Endometrial microvascular endothelial cells (primary cell): ENCODE data around the gene SURF6. TPM values are rescaled to one million over a fixed set of nuclear protein-coding genes. Genes with fewer than 3 reads are reported as not detected.
"Not testable (repeated sequence)": the region's sequence is repeated elsewhere in the genome, so short reads cannot be mapped to it uniquely, and the experiment has no call there.

ENCODE experiments used
- in situ Hi-C: cut with HindIII; loops from 2 replicates; pipeline ENCODE4 v1.10.0; 2017; ENCODE audit warnings: low sequenced_read_pairs, low pct_unique_long_range_greater_than_20kb; ENCODE audit errors: inconsistent ontology term
- total RNA-seq: library from RNA; depleted of rRNA; stranded (reverse); fragments of >200 nt; gene quantifications from one replicate; pipeline ENCODE4 v1.2.3, GENCODE V29; 2015; ENCODE audit errors: inconsistent ontology term

SURF6 gene
- total RNA-seq, 1 donor from 2014 or later: 24.1 TPM

DNA sequence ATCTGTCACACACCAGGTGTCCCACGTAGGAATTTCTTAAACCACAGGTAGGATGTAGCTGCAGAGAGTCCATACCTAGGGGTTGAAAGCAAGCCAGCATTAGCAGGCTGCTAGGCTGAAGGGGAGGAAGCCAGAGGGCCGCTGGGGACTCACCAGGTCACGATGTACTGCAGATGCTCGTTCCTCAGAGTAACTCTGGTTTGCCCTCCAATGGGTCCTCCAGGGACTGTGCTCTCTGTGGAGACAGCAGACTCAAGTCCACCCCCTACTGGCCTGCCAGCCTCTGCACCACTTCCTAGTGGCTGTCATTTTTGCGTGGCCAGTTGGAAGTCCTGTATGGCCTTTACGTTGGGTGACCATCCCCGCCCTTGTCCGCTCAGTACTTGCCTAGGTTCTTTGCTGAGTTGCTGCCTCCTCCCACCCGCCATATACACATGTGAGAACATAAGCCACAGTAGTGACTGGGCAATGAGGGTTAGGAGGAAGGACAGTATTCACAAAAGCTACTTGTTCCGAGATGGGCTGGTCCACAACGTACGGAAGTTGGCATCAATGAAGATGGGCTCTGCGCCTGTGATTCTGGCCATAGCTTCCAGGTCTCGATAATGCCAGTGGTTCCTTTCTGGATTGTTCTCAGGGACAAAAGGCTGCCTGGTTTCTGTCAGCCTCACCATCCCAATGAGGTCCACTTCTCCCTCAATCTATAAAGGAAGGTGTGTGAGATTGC is 16.1 kb upstream of the SURF6 start:
- in situ Hi-C loops: no loop called here

DNA sequence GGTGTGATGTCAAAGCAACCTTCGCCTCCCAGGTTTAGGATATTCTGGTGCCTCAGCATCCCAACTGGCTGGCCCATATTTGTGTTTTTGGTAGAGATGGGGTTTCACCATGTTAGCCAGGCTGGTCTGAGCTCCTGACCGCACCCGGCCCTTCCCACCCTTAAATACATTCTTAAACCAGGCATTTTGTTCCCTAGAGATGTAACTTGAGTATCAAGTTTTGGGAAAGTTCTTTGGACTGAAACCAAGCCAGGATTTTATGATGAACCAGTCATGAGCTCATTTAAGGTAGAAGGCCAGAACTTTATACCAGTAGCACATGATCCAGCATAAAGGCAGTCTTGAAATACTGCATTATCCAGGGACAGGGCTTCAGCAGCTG is 15.5 kb upstream of the SURF6 start:
- in situ Hi-C loops: no loop called here

DNA sequence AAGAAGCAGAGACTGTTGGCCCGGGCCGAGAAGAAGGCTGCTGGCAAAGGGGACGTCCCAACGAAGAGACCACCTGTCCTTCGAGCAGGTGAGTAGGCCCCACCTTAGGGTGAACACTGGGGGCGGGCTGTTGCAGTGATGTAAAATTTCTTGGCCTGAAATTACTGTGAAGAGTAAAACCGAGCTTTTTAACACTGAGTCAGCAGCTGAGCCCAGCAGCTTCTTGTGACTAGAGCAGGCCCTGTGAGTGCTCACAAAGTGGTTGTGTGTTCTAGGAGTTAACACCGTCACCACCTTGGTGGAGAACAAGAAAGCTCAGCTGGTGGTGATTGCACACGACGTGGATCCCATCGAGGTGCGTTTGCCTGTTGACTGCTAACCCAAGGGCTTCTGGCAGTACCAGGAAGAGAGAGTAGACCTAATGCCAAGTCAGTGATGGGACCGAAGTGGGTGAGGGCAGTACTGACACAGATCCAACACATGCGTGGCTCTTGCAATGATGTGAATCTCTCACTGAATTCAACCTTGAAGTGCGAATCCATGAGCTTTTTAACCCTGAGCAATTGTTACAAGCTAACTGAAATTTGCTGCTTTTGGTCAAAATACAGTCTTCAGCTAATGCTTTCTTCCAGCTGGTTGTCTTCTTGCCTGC is 14.1 kb upstream of the SURF6 start:
- in situ Hi-C loops: no loop called here

DNA sequence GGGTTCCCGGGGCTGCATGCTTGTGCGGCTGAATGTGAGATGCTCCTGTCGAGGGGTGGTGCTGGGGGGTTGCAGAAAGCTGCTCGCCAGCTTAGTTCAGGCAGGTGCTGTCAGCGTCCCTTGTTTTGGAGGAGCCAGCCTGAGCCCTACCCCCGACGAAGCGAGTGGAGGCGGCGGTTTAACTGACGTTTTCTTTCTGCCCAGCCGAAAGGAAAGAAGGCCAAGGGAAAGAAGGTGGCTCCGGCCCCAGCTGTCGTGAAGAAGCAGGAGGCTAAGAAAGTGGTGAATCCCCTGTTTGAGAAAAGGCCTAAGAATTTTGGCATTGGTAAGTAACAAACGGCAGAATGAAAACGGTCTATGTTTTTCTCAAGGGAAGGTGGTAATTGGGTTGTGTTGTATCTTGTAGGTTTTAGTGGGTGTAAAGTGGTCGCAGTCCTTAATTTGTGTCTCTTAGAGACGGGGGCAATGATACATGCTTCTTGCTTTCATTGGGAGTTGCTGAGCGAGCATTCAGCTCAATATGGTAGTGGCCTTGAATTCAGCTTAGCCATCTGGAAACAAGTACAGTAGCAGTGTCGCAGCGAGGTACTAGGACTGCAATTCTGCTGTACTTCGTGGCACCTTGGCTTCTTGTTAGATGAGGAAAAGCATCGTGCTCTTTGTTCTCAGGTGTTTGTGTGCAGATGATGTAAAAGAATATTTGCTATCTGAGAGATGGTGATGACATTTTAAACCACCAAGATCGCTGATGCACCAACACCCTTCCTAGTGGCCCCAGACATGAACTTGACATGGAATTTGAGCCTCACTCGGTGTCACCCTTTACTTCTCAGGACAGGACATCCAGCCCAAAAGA is 13.0 kb upstream of the SURF6 start:
- in situ Hi-C loops: no loop called here

DNA sequence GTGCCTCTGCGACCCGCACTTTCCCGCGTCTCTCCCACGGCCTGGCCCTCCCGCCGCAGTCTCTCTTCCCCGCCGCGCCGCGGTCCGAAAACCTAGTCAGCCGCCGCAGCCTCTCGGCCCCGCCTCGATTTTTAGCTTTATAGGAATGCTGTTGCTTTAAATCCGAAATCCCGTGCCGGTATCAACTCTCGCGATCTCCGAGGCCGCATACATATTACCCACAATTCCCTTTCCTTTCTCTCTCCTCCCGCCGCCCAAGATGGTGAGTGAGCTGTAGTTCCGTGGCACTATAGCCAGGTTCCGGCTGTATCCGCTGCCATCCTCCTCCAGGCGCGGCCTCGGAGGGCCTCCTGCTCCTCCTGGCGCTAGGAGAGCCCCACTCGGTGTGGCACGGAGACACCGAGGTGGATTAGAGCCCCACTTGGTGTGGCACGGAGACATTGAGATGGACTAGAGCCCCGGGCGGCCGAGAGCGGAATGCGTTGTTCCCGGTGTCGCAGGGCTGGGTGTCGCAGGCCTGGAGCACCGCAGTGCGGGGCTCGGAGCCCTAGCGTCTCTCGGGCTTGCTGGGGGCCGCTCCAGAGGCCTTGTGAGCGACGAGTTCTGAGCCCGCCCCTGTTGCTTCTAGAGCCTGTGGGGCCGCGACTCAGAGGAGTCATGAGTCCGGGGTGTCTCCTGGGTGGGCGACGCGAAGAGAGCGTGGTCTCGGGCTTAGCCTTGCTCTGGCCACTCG is 12.2 kb upstream of the SURF6 start, which contains the start of the genes MED22 and RPL7A:
MED22 (minus strand) TSS at position 147 of the 733 bp plus-strand sequence. CDS start 1,469 bp downstream, outside the sequence.
RPL7A (plus strand) TSS at position 234 of the 733 bp plus-strand sequence; CDS start at position 260, 26 bp downstream.
- in situ Hi-C loops: no loop called here

DNA sequence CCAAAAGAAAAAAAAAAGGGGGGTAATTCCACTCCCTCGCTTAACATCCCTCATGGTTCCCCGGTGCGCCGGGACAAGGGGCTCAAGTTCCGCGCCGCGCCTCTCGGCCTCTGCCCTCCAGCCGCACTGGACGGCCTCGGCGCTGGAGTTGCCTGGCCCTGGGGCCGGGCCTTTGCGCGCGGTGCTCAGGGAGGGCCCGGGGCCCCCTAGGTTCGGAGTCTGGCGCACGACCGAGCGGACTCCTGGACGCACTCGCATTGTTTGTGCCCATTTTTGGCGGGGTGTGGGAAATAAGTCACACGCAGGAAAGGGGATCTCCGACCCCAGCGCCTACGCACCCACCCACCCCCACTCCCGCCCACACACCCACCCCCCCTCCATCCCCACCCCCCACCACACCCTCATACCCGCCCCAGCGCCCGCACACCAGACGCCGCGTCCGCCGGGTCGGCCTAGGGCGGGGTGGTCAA is 11.6 kb upstream of the SURF6 start:
- in situ Hi-C loops: no loop called here

DNA sequence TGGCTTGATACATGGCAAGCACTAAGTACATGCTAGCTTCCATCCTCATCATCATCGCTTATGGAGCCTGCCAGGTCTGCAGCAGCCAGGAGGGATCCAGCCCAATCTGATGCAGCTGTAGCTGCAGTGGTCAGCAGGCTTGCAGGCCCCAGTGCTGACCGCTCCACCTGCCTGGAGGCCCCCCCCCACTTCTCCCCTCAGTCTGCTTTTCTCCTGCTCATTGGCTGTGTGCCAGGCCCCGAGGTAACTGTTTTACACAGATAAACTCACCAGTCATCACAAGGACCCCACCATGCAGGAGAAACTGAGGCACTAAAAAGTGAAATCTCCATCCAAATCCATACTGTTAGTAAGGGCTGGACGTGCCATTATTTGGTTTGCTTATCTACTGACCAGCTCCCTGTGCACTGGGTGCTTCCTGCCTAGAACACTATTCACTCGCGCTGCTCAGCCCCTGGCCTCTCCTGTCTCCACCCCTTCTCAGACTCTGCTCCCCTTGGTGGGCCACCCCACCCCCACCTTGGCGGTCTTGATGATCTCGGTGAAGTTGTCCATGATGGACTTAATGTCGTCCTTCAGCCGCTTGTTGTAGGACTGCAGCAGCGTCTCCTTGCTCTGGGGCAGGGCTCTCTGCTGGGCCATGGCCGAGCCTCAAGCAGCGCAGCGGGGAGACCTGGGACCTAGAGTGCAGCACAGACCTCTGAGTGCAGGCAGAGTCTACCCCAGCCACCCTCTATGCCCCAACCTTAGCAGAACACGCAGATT is 10.2 kb upstream of the SURF6 start:
- in situ Hi-C loops: no loop called here

DNA sequence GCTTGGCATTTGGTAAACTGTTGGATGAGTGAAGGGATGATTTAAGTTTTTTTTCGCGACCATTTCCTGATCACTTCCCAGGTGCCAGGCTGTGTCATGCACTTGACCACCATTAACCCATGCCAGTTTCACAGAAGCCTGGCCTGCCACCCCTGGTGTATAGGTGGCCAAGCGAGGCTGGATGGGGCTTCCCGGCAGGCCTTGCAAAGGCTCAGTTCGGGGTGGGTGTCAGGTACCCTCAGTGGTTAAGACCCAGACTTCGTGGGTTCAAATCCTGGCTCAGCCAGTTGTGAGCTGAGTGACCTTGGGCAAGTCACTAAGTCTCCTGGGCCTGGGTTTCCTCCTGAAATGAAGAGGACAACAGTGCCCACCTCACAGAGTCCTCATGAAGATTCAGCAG is 9.6 kb upstream of the SURF6 start:
- in situ Hi-C loops: no loop called here

DNA sequence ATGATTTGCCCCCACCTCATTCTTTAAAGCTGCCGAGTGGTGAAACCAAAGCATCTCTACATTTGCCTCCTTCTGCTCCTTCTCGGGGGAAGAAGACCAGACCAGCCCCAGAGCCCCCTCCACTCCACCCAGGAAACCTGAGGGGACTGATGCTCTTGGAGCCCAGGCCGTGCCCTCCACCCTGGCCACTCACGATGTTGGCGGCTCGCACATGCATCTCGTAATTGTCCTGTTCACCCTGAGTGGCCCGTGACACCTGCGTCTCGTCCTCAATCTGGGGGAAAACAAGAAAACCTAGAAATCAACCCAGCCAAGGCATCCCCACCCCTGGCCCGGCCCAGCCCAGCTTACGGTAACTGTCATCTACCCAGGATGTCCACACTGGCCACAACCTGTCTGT is 9.0 kb upstream of the SURF6 start:
- in situ Hi-C loops: no loop called here

DNA sequence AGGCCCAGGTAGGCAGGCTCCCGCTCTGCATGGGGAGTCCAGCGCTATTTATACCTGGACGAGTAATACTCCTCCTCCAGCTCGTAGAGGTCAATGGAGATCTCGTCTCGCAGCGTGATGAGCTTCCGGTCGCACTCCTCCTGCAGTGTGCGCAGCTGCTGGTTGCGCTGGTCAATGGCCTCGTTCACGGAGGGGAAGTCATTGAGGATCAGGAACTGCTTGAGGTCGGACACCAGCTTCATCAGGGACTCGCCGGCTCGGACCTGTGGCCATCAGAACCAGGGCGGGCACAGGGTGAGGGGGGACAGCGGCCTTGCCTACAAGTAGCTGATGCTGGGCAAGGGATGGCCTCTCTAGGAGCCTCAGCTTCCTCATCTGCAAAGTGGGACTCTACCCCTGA is 8.1 kb upstream of the SURF6 start:
- in situ Hi-C loops: no loop called here

DNA sequence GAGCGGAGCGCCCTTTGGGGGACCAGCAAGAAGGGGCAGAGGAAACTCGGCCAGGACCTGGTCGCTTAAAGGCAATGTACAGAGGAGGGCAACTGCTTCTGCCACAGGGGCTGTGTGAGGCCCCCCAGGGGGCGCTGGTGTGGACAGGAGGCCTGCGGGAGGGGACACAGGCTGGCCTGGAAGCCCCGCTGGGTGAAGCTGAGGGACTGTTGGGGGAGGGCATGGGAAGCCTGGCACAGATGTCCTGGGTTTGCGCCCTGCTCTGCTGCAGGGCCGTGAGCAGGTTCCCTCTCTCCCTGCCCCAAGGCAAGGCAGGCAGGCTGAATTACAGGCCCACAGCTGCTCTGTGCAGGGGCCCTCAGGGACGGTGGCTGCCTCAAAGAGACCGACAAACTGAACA is 6.6 kb upstream of the SURF6 start:
- in situ Hi-C loops: no loop called here

DNA sequence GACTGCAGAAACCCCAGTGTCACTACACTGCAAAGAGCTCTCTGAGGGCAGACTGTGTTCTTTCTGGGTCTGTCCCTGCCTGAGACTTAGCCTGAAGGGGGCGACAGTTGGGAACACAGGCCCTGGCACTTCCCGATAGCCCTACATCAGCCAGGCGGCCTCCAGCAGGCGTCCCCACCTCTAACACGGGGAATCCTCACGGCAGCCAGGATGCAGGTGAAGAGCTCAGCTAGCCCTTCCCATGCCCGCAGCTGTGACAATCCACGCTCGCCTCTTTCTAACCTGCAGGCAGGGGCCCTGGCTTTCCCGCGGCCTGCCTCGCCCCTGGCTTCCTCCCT is 6.0 kb upstream of the SURF6 start:
- in situ Hi-C loops: no loop called here

DNA sequence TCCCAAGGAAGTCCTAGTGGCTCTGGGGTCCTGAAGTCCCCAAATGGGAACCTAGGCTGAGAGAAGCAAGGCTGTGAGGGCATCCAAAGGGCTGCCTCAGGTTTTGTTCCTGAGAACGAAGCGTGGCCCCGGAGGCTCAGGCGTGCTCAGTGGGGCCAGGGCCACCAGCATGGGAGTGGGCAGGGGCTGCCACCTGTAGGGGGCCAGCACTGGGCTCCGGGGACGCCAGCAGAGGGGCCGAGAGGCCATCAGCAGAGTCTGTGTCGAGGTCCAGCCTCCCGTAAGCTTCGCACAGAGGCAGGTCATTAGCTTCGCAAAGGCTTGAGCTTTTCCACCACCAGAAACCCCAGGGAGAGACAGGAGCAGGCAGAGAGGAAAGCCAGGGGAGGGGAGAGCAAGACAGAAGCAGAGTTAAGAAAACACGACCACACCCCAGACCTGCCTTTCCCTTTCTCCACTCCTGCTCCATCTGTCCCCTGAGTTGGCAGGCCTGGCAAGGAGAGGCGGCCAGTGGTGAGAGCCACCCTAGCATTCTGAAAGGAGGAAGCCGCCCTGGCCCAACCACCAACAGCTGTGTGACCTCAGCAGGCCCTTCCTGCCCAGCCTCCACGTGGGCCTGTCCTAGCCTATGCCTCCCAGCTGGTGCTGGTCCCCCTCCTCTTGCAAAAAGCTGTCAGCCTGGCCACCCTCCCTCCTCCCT is 5.5 kb upstream of the SURF6 start:
- in situ Hi-C loops: no loop called here

DNA sequence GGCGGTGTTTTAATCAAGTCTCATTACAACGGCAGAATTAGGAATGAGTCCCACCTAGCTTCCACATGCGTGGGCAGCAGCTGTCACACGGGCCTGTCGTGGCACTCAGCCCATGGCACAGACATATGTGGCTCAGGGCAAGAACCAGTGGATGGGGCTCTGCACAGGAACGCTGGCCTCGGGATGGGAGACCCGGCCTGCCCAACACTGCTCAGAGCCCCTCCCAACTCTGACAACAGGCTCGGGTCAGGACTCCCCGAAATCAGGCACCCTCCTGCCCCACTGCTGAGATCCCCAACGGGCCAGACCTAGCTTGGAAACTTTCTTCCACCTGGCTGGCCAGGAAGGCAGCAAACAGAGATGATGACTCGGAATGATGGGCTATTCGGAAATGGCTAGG is 4.9 kb upstream of the SURF6 start:
- in situ Hi-C loops: no loop called here

DNA sequence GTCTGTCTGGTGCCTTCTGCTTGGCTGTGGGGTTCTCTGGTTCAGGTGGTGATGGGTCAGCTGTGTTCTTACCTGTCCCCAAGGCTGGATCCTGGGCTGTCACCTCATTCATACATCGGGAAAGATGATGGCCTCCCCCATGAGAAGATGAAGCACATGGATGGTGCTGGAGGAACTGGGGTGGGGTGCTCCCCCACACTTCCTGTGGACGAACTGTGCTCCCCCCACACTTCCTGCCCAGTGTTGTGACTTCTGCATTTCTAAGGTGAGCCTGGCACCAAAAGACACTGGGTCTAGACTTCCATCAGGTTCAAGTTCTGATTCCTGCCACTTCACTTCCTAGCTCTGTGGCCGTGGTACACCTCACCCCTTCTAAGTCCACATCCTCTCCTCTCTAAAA is 4.3 kb upstream of the SURF6 start:
- in situ Hi-C loops: no loop called here

DNA sequence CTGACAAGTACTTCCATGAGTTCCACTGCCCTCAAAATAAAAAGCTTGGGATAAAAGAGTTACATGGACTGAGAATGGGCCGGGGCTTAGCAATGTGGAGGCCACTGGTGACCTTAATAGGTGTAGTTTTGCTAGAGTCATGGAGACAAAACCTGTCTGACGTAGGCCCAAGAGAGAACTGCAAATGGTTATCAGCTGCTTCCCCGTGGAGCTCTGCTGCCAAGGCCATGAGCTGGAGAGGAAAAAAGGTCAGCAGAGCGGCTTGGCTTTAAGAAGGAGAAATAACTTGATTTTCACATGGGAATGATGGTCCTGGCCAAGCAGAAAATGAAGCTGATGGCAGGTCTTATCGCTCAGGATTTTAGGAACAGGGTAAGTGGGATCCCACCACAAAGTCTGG is 3.7 kb upstream of the SURF6 start:
- in situ Hi-C loops: no loop called here

DNA sequence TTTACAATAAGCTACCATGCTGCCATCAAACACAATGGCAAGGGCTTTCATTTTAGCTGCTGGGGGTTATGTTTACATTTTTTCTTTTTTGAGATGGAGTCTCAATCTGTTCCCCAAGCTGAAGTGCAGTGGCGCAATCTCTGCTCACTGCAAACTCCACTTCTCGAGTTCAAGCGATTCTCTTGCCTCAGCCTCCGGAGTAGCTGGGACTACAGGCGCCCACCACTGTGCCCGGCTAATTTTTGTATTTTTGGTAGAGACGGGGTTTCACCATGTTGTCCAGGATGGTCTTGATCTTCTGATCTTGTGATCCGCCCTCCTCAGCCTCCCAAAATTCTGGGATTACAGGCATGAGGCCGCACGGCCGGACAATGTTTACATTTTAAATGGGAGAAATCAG is 1.1 kb downstream of the SURF6 start:
- in situ Hi-C loops: not testable (repeated sequence)

DNA sequence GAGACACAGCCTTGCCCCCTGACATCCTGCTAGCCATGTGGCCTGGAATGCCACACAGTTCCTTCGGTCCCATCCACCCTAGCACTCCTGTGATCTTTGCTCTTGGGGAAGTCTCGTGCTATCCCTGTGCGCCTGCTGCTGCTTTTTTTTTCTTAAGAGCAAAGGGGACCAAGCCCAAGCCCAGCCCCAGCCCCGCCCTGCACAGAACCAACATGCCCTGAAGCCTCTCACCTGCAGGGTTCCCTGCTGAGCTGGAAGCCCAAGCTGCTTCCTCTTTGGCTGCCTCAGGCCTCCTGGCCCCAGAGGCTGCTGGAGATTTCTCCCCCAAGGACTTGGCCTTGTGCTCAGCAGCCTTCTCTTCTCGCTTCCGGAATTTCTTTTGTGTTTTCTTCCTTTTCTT is 1.8 kb downstream of the SURF6 start:
- in situ Hi-C loops: no loop called here
